Suprapubic skin (tissue), 4 donors: ENCODE data around the gene CCSER1.

Experiments used
- EP300 ChIP-seq: sonication (generic); formaldehyde crosslinking; IDR thresholded peaks from one replicate; pipeline ENCODE4 v1.6.1; 2017; ENCODE audit warnings: antibody characterized with exemption
- POLR2A ChIP-seq, 2 donors: fragments of 450-650 bp; IDR thresholded peaks; one replicate each; pipeline ENCODE4 v1.6.1; 2017; ENCODE audit warnings: antibody characterized with exemption in 2 of 2, mild to moderate bottlenecking in 2 of 2, moderate library complexity in 2 of 2
- POLR2AphosphoS5 ChIP-seq, 3 donors: sonication (generic); formaldehyde crosslinking; IDR thresholded peaks; one replicate each; pipeline ENCODE4 v1.6.1; 2017; ENCODE audit warnings: antibody characterized with exemption in 3 of 3
- TF ChIP-seq, protein P1 (sequence below), 2 donors: fragments of 200-600 bp in 1 of 2; fragments of 450-650 bp in 1 of 2; sonication (generic) in 1 of 2; IDR thresholded peaks; one replicate each; pipeline ENCODE4 v1.5.1; 2016 to 2019; ENCODE audit warnings: antibody characterized with exemption in 2 of 2, mild to moderate bottlenecking in 1 of 2, moderate library complexity in 1 of 2

DNA sequence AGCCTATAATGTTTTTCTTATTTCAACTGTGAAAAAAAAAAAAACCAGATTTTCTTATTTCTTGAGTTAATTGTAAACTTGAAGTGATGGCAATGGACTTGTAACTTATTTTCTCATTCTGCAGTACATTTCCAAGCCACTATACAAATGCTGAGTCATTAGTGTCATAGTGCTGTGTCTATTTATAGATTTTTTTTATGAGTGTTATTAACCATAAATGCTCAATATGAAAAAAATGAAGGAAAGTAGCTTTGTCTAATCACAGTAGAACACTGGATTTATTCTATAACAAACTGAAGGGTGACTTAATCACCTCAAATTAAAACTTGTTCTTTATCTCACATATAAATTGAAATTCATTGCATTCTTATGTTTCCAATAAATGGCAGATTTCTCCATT is 718.6 kb downstream of the CCSER1 start:
- TF ChIP-seq, protein P1, sequence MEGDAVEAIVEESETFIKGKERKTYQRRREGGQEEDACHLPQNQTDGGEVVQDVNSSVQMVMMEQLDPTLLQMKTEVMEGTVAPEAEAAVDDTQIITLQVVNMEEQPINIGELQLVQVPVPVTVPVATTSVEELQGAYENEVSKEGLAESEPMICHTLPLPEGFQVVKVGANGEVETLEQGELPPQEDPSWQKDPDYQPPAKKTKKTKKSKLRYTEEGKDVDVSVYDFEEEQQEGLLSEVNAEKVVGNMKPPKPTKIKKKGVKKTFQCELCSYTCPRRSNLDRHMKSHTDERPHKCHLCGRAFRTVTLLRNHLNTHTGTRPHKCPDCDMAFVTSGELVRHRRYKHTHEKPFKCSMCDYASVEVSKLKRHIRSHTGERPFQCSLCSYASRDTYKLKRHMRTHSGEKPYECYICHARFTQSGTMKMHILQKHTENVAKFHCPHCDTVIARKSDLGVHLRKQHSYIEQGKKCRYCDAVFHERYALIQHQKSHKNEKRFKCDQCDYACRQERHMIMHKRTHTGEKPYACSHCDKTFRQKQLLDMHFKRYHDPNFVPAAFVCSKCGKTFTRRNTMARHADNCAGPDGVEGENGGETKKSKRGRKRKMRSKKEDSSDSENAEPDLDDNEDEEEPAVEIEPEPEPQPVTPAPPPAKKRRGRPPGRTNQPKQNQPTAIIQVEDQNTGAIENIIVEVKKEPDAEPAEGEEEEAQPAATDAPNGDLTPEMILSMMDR (IDR thresholded peaks at IDR 0.05), result no peak
- no peak for TF ChIP-seq POLR2A (IDR thresholded peaks at IDR 0.05)
- no peak for TF ChIP-seq EP300
- TF ChIP-seq POLR2AphosphoS5 (IDR thresholded peaks at IDR 0.05), result no peak
